Osteoblast (primary cell): ENCODE results near the gene ALDH1A1. TPM values are rescaled to one million over a fixed set of nuclear protein-coding genes. Genes with fewer than 3 reads are reported as not detected.
"Not testable (repeated sequence)": the region's sequence is repeated elsewhere in the genome, so short reads cannot be mapped to it uniquely, and the experiment has no call there.

Experiments used
- DNase-seq: peaks from one replicate; pipeline ENCODE4 v3.0.0; 2011; ENCODE audit warnings: low spot score, mixed read lengths; ENCODE audit not compliant: insufficient read length; ENCODE audit errors: missing footprints
- H2AFZ ChIP-seq: 2 replicates; pipeline ENCODE4 v1.6.0; 2011; ENCODE audit warnings: mild to moderate bottlenecking, low read length
- H3K27ac ChIP-seq: 2 replicates; pipeline ENCODE4 v1.5.1; 2011; ENCODE audit warnings: mild to moderate bottlenecking, low read depth, low read length, moderate library complexity
- H3K27me3 ChIP-seq: 2 replicates; pipeline ENCODE4 v1.6.0; 2012; ENCODE audit warnings: mild to moderate bottlenecking, control low read depth, inconsistent platforms, low read length, moderate library complexity; ENCODE audit not compliant: insufficient read depth
- H3K36me3 ChIP-seq: 2 replicates; pipeline ENCODE4 v1.5.1; 2011; ENCODE audit warnings: mild to moderate bottlenecking, low read length, control low read depth, moderate library complexity; ENCODE audit not compliant: insufficient read depth
- H3K4me1 ChIP-seq: 2 replicates; pipeline ENCODE4 v1.5.1; 2011; ENCODE audit warnings: mild to moderate bottlenecking, low read length, control low read depth, moderate library complexity; ENCODE audit not compliant: insufficient read depth
- H3K4me2 ChIP-seq: 2 replicates; pipeline ENCODE4 v1.6.0; 2011; ENCODE audit warnings: mild to moderate bottlenecking, low read length; ENCODE audit not compliant: insufficient read depth
- H3K4me3 ChIP-seq: fragments of 200-600 bp; sonication (generic); 3 replicates; pipeline ENCODE4 v1.5.1; 2012; ENCODE audit warnings: mild to moderate bottlenecking, low read length, inconsistent platforms; ENCODE audit not compliant: insufficient read depth
- H3K79me2 ChIP-seq: 2 replicates; pipeline ENCODE4 v1.6.0; 2012; ENCODE audit warnings: mild to moderate bottlenecking, low read length, control low read depth, inconsistent platforms; ENCODE audit not compliant: insufficient read depth
- H3K9me3 ChIP-seq: 2 replicates; pipeline ENCODE4 v1.5.1; 2011; ENCODE audit warnings: low read depth, low read length, control low read depth
- H4K20me1 ChIP-seq: 2 replicates; pipeline ENCODE4 v1.6.0; 2012; ENCODE audit warnings: mild to moderate bottlenecking, low read length, control low read depth; ENCODE audit not compliant: insufficient read depth
- total RNA-seq: library from RNA; depleted of rRNA; stranded (reverse); fragments of >200 nt; gene quantifications from 2 replicates; pipeline ENCODE4 v1.2.3, GENCODE V29; 2012
- TF ChIP-seq, protein P1 (sequence below): IDR thresholded peaks from 2 replicates; pipeline ENCODE4 v1.5.1; 2011; ENCODE audit warnings: mild to moderate bottlenecking, low read depth, low read length, moderate library complexity; ENCODE audit errors: extremely low read depth

ALDH1A1 gene
- total RNA-seq, 1 donor, result 0.36 TPM

- H3K79me2 ChIP-seq, result no peaks in the 10 kb centered on the region
- H3K4me3 ChIP-seq, result no peak overlapping the region
- no peak overlapping the region for H3K27ac ChIP-seq
- no peaks in the 10 kb centered on the region for H3K4me1 ChIP-seq
- H4K20me1 ChIP-seq, result no peaks in the 10 kb centered on the region
- TF ChIP-seq, protein P1, sequence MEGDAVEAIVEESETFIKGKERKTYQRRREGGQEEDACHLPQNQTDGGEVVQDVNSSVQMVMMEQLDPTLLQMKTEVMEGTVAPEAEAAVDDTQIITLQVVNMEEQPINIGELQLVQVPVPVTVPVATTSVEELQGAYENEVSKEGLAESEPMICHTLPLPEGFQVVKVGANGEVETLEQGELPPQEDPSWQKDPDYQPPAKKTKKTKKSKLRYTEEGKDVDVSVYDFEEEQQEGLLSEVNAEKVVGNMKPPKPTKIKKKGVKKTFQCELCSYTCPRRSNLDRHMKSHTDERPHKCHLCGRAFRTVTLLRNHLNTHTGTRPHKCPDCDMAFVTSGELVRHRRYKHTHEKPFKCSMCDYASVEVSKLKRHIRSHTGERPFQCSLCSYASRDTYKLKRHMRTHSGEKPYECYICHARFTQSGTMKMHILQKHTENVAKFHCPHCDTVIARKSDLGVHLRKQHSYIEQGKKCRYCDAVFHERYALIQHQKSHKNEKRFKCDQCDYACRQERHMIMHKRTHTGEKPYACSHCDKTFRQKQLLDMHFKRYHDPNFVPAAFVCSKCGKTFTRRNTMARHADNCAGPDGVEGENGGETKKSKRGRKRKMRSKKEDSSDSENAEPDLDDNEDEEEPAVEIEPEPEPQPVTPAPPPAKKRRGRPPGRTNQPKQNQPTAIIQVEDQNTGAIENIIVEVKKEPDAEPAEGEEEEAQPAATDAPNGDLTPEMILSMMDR, result no peak
- peaks cover 11% of the 10 kb centered on the region for H3K27me3 ChIP-seq
- H3K9me3 ChIP-seq, result no peaks in the 10 kb centered on the region
- H2AFZ ChIP-seq, result no peak overlapping the region
- H3K36me3 ChIP-seq, result no peaks in the 10 kb centered on the region
- DNase-seq, result no peak
- H3K4me2 ChIP-seq, result no peak overlapping the region
These were observed 7.5 kb downstream of the ALDH1A1 start for GRCh38 chr9:72945391-72945790.

DNA sequence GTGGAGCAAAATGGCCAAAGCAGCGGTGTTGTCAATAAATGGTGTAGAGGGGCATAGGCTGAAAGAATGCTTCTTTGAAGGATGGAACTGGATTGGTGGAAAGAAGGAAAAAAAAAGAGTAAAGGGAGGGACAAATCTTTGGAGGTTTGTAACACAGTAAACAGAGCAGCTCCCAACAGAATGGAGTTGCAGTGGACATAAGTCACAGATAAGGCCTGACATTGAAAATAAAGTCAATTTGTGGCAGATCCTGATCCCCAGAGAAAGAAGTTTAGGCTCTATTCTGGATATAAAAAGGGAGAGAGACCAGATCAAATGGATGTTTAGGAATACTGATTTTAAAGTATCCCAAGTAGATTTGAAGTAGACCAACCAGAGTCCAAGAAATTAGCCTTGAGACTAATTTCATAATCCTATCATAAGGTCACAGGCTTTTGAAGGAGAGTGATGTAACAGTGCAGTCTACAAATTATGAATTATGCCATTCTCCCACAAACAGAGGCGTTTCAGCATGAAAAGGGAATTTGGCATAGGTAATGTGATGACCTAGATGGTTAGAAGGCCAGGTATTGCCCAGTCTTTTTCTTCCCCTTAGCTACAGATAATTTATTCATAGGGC, 8.9 kb downstream of the ALDH1A1 start:
- H3K4me1 ChIP-seq, result no peaks in the 10 kb centered on the region
- TF ChIP-seq, protein P1, result no peak
- no peak overlapping the region for H2AFZ ChIP-seq

GRCh38 chr9:72942451-72942850, 10.4 kb downstream of the ALDH1A1 start:
- Histone ChIP-seq H3K9me3 (no peaks in the 10 kb centered on the region), H3K27ac (no peak overlapping the region), H3K4me3 (no peak overlapping the region), H3K4me1 (no peaks in the 10 kb centered on the region), H4K20me1 (no peaks in the 10 kb centered on the region), H3K79me2 (no peaks in the 10 kb centered on the region), H2AFZ (no peak overlapping the region), H3K36me3 (no peaks in the 10 kb centered on the region), H3K27me3 (peaks cover 6% of the 10 kb centered on the region), H3K4me2 (no peak overlapping the region)
- TF ChIP-seq, protein P1, result no peak
- no peak for DNase-seq

More for the DNA sequence above, 8.9 kb downstream of the ALDH1A1 start:
- Histone ChIP-seq H3K79me2 (no peaks in the 10 kb centered on the region), H3K9me3 (no peaks in the 10 kb centered on the region), H3K27me3 (peaks cover 6% of the 10 kb centered on the region), H3K36me3 (no peaks in the 10 kb centered on the region), H3K27ac (no peak overlapping the region), H4K20me1 (no peaks in the 10 kb centered on the region), H3K4me2 (no peak overlapping the region), H3K4me3 (no peak overlapping the region)
- no peak for DNase-seq

- not testable (repeated sequence) for H3K4me1 ChIP-seq, H3K4me3 ChIP-seq, H4K20me1 ChIP-seq, H2AFZ ChIP-seq, DNase-seq, H3K27me3 ChIP-seq, H3K27ac ChIP-seq, H3K9me3 ChIP-seq, H3K4me2 ChIP-seq, H3K36me3 ChIP-seq, H3K79me2 ChIP-seq
These were observed 13.3 kb downstream of the ALDH1A1 start for GRCh38 chr9:72939581-72939980.
